ENCODE measurements around the gene SLC1A3.

DNA sequence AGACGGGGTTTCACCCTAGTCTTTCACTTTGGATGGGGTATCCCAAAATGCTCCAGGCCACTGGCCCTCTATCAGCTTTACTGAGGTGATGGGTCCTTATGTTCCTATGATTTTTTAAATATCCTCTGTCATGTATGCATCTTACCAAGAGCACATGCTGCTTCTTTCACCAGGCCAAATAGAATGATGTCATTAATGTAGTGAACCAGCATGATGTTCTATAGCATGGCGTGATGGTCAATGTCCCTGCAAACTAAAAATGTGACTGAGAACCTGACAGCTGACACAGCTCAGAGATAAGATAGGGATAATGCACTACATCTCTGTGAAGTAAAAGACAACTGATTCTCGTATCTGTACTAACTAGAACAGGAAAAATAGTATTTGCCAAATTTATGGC, 103.6 kb downstream of the SLC1A3 start:
- TF ChIP-seq, protein P1, sequence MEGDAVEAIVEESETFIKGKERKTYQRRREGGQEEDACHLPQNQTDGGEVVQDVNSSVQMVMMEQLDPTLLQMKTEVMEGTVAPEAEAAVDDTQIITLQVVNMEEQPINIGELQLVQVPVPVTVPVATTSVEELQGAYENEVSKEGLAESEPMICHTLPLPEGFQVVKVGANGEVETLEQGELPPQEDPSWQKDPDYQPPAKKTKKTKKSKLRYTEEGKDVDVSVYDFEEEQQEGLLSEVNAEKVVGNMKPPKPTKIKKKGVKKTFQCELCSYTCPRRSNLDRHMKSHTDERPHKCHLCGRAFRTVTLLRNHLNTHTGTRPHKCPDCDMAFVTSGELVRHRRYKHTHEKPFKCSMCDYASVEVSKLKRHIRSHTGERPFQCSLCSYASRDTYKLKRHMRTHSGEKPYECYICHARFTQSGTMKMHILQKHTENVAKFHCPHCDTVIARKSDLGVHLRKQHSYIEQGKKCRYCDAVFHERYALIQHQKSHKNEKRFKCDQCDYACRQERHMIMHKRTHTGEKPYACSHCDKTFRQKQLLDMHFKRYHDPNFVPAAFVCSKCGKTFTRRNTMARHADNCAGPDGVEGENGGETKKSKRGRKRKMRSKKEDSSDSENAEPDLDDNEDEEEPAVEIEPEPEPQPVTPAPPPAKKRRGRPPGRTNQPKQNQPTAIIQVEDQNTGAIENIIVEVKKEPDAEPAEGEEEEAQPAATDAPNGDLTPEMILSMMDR (IDR thresholded peaks at IDR 0.05) = no peak
- no peak for TF ChIP-seq POLR2AphosphoS5 (IDR thresholded peaks at IDR 0.05)
